ENCODE results near the gene EIF6. TPM values are rescaled to one million over a fixed set of nuclear protein-coding genes. Genes with fewer than 3 reads are reported as not detected.

Gene EIF6
- total and polyA plus RNA-seq, 2 experiments from 2014 or later, result 149 to 215 TPM

- TF ChIP-seq CTCF (conservative IDR thresholded peaks at IDR 0.05; ENCODE audit: low read depth in 2 of 2), result no peak
- no peak for TF ChIP-seq JUNB (IDR thresholded peaks at IDR 0.05; ENCODE audit: unreplicated experiment)
- no peak for TF ChIP-seq ZNF331 (CRISPR knock-in tag; IDR thresholded peaks at IDR 0.05; ENCODE audit: low read depth)
These were observed 33.0 kb downstream of the EIF6 start (continued) for GRCh38 chr20:35251613-35251940.

- H3K27ac Mint-ChIP-seq, result peak overlapping the region; percentile 70; the same call in 1 of the 2 replicates
- H3K9me3 Mint-ChIP-seq, result no peaks in the 10 kb centered on the region
- no peaks in the 10 kb centered on the region for H4K20me1 ChIP-seq (replicated peaks; ENCODE audit: insufficient read depth)
- ATAC-seq (peak; percentile 26; the same call in 2 of the 3 replicates), DNase-seq (ENCODE audit: low spot score) (no peak)
- no peak overlapping the region for H3K27ac ChIP-seq (ENCODE audit: low read depth)
- H3K4me2 ChIP-seq, result no peak overlapping the region
- no peaks in the 10 kb centered on the region for H3K9me2 ChIP-seq (ENCODE audit: insufficient read depth)
- H3K4me1 ChIP-seq (ENCODE audit: insufficient read depth), result 0 out of 2 replicates have a peak, but pooled peaks cover 7% of the 10 kb centered on the region
- peaks cover 9% of the 10 kb centered on the region for H3K27me3 Mint-ChIP-seq (ENCODE audit: insufficient read depth, low read depth, poor library complexity)
- H3K4me3 Mint-ChIP-seq, result no peak overlapping the region
- peaks cover 20% of the 10 kb centered on the region for H3K4me1 Mint-ChIP-seq
- H3F3A ChIP-seq (replicated peaks; ENCODE audit: low read depth), result 0 out of 2 replicates have a peak, but pooled peaks cover 5% of the 10 kb centered on the region
- no peaks in the 10 kb centered on the region for H3K79me2 ChIP-seq (replicated peaks; ENCODE audit: insufficient read depth)
- no peak overlapping the region for H2AFZ ChIP-seq
- no peaks in the 10 kb centered on the region for H3K27me3 ChIP-seq (ENCODE audit: insufficient read depth)
- H3K4me3 ChIP-seq, result no peak overlapping the region
- H3K36me3 Mint-ChIP-seq (ENCODE audit: low read depth), result no peaks in the 10 kb centered on the region
- no peaks in the 10 kb centered on the region for H3K36me3 ChIP-seq (ENCODE audit: insufficient read depth)
- TF ChIP-seq STAT1 (IDR thresholded peaks at IDR 0.05; ENCODE audit: unreplicated experiment) (no peak), NANOG (IDR thresholded peaks at IDR 0.05; ENCODE audit: borderline replicate concordance) (no peak), EZH2 (IDR thresholded peaks at IDR 0.05; ENCODE audit: low read depth, unreplicated experiment) (no peak), CTCF (conservative IDR thresholded peaks at IDR 0.05; ENCODE audit: low read depth in 2 of 2) (no peak), EZH2phosphoT487 (IDR thresholded peaks at IDR 0.05; ENCODE audit: unreplicated experiment) (no peak), ZNF114 (CRISPR knock-in tag; IDR thresholded peaks at IDR 0.05) (no peak), ZNF331 (CRISPR knock-in tag; IDR thresholded peaks at IDR 0.05; ENCODE audit: low read depth) (no peak), ZNF462 (CRISPR knock-in tag; IDR thresholded peaks at IDR 0.05) (no peak), ETS1 (IDR thresholded peaks at IDR 0.05) (no peak), JUNB (IDR thresholded peaks at IDR 0.05; ENCODE audit: unreplicated experiment) (no peak), CREB1 (CRISPR knock-in tag; IDR thresholded peaks at IDR 0.05; ENCODE audit: low read depth) (no peak)
These were observed 35.7 kb downstream of the EIF6 start for GRCh38 chr20:35248641-35249475.
